ENCODE results near the gene NKRF.

NKRF gene

GRCh38 chrX:119606280-119607017 is at the start of gene NKRF (continued):
- TF ChIP-seq ZNF121 (tag by site-specific recombination; IDR thresholded peaks at IDR 0.05) (no peak), ZNF776 (tag by site-specific recombination; IDR thresholded peaks at IDR 0.05; ENCODE audit: borderline replicate concordance) (no peak), ZNF426 (tag by site-specific recombination; IDR thresholded peaks at IDR 0.05) (no peak), KLF9 (tag by site-specific recombination; IDR thresholded peaks at IDR 0.05; ENCODE audit: low read depth) (0 out of 2 replicates have a peak, but pooled peaks have one; percentile 22), ZNF654 (tag by site-specific recombination; IDR thresholded peaks at IDR 0.05; ENCODE audit: low read depth) (no peak), KLF16 (tag by site-specific recombination; IDR thresholded peaks at IDR 0.05) (peak; percentile 71; the same call in 1 of the 2 replicates), ZNF549 (tag by site-specific recombination; IDR thresholded peaks at IDR 0.05) (no peak), ZBTB7A (tag by site-specific recombination; IDR thresholded peaks at IDR 0.05; ENCODE audit: low read depth) (no peak), SP3 (tag by site-specific recombination; IDR thresholded peaks at IDR 0.05) (no peak; the same call in 1 of the 2 replicates), ZNF596 (tag by site-specific recombination; IDR thresholded peaks at IDR 0.05) (no peak), ZNF184 (tag by site-specific recombination; IDR thresholded peaks at IDR 0.05) (no peak), GLIS1 (tag by site-specific recombination; IDR thresholded peaks at IDR 0.05) (0 out of 2 replicates have a peak, but pooled peaks have one; percentile 15), ZNF610 (tag by site-specific recombination; IDR thresholded peaks at IDR 0.05; ENCODE audit: borderline replicate concordance) (no peak), YY1 (tag by site-specific recombination; IDR thresholded peaks at IDR 0.05) (no peak), RBAK (tag by site-specific recombination; IDR thresholded peaks at IDR 0.05) (no peak), ZNF146 (tag by site-specific recombination; IDR thresholded peaks at IDR 0.05) (no peak), ZNF248 (tag by site-specific recombination; IDR thresholded peaks at IDR 0.05) (no peak), SP7 (tag by site-specific recombination; IDR thresholded peaks at IDR 0.05) (peak; percentile 52; the same call in 1 of the 2 replicates), KLF1 (tag by site-specific recombination; IDR thresholded peaks at IDR 0.05) (no peak), ZNF843 (tag by site-specific recombination; IDR thresholded peaks at IDR 0.05) (0 out of 2 replicates have a peak, but pooled peaks have one; percentile 26), GLIS2 (tag by site-specific recombination; IDR thresholded peaks at IDR 0.05) (no peak; the same call in 1 of the 2 replicates), ZNF341 (tag by site-specific recombination; IDR thresholded peaks at IDR 0.05; ENCODE audit: low read depth) (peak; percentile 78), HIC1 (tag by site-specific recombination; IDR thresholded peaks at IDR 0.05) (no peak), ZNF311 (tag by site-specific recombination; IDR thresholded peaks at IDR 0.05; ENCODE audit: borderline replicate concordance) (no peak), ZNF624 (tag by site-specific recombination; IDR thresholded peaks at IDR 0.05) (no peak)
- TF ChIP-seq, protein P1, sequence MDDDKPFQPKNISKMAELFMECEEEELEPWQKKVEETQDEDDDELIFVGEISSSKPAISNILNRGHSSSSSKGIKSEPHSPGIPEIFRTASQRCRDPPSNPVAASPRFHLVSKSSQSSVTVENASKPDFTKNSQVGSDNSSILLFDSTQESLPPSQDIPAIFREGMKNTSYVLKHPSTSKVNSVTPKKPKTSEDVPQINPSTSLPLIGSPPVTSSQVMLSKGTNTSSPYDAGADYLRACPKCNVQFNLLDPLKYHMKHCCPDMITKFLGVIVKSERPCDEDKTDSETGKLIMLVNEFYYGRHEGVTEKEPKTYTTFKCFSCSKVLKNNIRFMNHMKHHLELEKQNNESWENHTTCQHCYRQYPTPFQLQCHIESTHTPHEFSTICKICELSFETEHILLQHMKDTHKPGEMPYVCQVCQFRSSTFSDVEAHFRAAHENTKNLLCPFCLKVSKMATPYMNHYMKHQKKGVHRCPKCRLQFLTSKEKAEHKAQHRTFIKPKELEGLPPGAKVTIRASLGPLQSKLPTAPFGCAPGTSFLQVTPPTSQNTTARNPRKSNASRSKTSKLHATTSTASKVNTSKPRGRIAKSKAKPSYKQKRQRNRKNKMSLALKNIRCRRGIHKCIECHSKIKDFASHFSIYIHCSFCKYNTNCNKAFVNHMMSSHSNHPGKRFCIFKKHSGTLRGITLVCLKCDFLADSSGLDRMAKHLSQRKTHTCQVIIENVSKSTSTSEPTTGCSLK (tag by site-specific recombination; IDR thresholded peaks at IDR 0.05), result no peak
- TF ChIP-seq, protein P2, sequence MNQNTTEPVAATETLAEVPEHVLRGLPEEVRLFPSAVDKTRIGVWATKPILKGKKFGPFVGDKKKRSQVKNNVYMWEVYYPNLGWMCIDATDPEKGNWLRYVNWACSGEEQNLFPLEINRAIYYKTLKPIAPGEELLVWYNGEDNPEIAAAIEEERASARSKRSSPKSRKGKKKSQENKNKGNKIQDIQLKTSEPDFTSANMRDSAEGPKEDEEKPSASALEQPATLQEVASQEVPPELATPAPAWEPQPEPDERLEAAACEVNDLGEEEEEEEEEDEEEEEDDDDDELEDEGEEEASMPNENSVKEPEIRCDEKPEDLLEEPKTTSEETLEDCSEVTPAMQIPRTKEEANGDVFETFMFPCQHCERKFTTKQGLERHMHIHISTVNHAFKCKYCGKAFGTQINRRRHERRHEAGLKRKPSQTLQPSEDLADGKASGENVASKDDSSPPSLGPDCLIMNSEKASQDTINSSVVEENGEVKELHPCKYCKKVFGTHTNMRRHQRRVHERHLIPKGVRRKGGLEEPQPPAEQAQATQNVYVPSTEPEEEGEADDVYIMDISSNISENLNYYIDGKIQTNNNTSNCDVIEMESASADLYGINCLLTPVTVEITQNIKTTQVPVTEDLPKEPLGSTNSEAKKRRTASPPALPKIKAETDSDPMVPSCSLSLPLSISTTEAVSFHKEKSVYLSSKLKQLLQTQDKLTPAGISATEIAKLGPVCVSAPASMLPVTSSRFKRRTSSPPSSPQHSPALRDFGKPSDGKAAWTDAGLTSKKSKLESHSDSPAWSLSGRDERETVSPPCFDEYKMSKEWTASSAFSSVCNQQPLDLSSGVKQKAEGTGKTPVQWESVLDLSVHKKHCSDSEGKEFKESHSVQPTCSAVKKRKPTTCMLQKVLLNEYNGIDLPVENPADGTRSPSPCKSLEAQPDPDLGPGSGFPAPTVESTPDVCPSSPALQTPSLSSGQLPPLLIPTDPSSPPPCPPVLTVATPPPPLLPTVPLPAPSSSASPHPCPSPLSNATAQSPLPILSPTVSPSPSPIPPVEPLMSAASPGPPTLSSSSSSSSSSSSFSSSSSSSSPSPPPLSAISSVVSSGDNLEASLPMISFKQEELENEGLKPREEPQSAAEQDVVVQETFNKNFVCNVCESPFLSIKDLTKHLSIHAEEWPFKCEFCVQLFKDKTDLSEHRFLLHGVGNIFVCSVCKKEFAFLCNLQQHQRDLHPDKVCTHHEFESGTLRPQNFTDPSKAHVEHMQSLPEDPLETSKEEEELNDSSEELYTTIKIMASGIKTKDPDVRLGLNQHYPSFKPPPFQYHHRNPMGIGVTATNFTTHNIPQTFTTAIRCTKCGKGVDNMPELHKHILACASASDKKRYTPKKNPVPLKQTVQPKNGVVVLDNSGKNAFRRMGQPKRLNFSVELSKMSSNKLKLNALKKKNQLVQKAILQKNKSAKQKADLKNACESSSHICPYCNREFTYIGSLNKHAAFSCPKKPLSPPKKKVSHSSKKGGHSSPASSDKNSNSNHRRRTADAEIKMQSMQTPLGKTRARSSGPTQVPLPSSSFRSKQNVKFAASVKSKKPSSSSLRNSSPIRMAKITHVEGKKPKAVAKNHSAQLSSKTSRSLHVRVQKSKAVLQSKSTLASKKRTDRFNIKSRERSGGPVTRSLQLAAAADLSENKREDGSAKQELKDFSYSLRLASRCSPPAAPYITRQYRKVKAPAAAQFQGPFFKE (tag by site-specific recombination; IDR thresholded peaks at IDR 0.05; ENCODE audit: borderline replicate concordance), result no peak
- TF ChIP-seq, protein P3, sequence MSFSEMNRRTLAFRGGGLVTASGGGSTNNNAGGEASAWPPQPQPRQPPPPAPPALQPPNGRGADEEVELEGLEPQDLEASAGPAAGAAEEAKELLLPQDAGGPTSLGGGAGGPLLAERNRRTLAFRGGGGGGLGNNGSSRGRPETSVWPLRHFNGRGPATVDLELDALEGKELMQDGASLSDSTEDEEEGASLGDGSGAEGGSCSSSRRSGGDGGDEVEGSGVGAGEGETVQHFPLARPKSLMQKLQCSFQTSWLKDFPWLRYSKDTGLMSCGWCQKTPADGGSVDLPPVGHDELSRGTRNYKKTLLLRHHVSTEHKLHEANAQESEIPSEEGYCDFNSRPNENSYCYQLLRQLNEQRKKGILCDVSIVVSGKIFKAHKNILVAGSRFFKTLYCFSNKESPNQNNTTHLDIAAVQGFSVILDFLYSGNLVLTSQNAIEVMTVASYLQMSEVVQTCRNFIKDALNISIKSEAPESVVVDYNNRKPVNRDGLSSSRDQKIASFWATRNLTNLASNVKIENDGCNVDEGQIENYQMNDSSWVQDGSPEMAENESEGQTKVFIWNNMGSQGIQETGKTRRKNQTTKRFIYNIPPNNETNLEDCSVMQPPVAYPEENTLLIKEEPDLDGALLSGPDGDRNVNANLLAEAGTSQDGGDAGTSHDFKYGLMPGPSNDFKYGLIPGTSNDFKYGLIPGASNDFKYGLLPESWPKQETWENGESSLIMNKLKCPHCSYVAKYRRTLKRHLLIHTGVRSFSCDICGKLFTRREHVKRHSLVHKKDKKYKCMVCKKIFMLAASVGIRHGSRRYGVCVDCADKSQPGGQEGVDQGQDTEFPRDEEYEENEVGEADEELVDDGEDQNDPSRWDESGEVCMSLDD (tag by site-specific recombination; IDR thresholded peaks at IDR 0.05), result 0 out of 2 replicates have a peak, but pooled peaks have one; percentile 92

All from HEK293 (cell line).